Measurements from ENCODE around the gene PLEK.

GRCh38 chr2:68386365-68386764 is 21.3 kb downstream of the PLEK start:
- TF ChIP-seq CTCF (IDR thresholded peaks at IDR 0.05; ENCODE audit: poor library complexity) (no peak), EZH2 (IDR thresholded peaks at IDR 0.05; ENCODE audit: borderline replicate concordance) (no peak), EZH2phosphoT487 (IDR thresholded peaks at IDR 0.05; ENCODE audit: low read depth, severe bottlenecking, unreplicated experiment) (no peak)

Measured in hepatocyte (in vitro differentiated cells).